ENCODE results near the gene MOV10. TPM values are rescaled to one million over a fixed set of nuclear protein-coding genes. Genes with fewer than 3 reads are reported as not detected.

The MOV10 gene
- total RNA-seq, 2 donors from 2014 or later: 47.0 to 169 TPM

DNA sequence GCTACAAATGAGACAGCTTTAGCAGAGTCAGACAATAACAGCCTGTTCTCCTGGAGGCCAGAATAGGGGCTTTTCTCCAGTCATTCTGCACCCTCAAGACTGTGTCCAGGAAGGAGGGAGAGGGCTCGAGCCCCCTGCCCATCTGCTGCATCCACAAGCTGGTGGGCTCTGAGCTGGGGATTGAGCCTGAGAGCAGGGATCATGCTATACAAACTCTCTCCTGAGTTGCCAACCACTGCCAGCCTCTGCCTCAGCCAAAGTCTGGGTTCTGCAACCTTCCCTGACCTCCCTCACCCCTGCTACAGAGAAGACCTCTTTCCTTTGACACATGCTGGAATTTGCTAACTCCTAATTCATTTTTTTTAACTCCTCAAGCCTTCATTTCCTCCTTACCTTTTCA, 55.5 kb downstream of the MOV10 start:
- intact Hi-C loops (cut with DNase I): no loop called here
- H3K36me3 ChIP-seq: no peaks in the 10 kb centered on the region
- H3K9me3 ChIP-seq: no peaks in the 10 kb centered on the region
- no peak overlapping the region for H3K27ac ChIP-seq
- H3K4me1 ChIP-seq (replicated peaks): no peaks in the 10 kb centered on the region
- no peak for DNase-seq (ENCODE audit: low spot score)
- no peak overlapping the region for H3K4me3 ChIP-seq
- 86% methylated on average over 1 of the region's 1 CpG for WGBS
- no peak for TF ChIP-seq POLR2A (IDR thresholded peaks at IDR 0.05)
- TF ChIP-seq, protein P1, sequence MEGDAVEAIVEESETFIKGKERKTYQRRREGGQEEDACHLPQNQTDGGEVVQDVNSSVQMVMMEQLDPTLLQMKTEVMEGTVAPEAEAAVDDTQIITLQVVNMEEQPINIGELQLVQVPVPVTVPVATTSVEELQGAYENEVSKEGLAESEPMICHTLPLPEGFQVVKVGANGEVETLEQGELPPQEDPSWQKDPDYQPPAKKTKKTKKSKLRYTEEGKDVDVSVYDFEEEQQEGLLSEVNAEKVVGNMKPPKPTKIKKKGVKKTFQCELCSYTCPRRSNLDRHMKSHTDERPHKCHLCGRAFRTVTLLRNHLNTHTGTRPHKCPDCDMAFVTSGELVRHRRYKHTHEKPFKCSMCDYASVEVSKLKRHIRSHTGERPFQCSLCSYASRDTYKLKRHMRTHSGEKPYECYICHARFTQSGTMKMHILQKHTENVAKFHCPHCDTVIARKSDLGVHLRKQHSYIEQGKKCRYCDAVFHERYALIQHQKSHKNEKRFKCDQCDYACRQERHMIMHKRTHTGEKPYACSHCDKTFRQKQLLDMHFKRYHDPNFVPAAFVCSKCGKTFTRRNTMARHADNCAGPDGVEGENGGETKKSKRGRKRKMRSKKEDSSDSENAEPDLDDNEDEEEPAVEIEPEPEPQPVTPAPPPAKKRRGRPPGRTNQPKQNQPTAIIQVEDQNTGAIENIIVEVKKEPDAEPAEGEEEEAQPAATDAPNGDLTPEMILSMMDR (IDR thresholded peaks at IDR 0.05): no peak
- TF ChIP-seq POLR2AphosphoS5 (IDR thresholded peaks at IDR 0.05): no peak
- H3K27me3 ChIP-seq (replicated peaks; ENCODE audit: insufficient read depth): no peaks in the 10 kb centered on the region

DNA sequence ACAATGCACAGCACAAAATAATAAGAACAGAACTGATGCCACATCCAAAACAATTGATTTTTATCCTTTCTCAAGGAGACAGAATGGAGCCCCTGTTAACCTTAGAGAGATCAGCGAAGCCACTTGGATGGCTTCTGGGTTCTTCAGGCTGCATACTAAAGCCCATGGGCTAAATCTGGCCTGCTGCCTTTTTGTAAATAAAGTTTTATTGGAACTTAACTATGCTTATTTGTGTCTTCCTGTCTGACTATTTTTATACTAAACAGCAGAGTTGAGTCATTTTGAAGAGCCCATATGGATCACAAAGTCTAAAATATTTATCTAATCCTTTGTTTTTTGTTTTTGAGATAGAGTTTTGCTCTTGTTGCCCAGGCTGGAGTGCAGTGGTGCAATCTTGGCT, 57.0 kb downstream of the MOV10 start:
- Histone ChIP-seq H3K4me3 (no peak overlapping the region), H3K36me3 (no peaks in the 10 kb centered on the region), H3K4me1 (replicated peaks) (no peaks in the 10 kb centered on the region), H3K27me3 (replicated peaks; ENCODE audit: insufficient read depth) (no peaks in the 10 kb centered on the region), H3K27ac (no peak overlapping the region), H3K9me3 (no peaks in the 10 kb centered on the region)
- intact Hi-C loops (cut with DNase I): no loop called here
- TF ChIP-seq POLR2AphosphoS5 (IDR thresholded peaks at IDR 0.05): no peak
- TF ChIP-seq POLR2A (IDR thresholded peaks at IDR 0.05): no peak
- TF ChIP-seq, protein P1 (IDR thresholded peaks at IDR 0.05): no peak
- WGBS: 93% methylated on average over 1 of the region's 1 CpG
- no peak for DNase-seq (ENCODE audit: low spot score)

DNA sequence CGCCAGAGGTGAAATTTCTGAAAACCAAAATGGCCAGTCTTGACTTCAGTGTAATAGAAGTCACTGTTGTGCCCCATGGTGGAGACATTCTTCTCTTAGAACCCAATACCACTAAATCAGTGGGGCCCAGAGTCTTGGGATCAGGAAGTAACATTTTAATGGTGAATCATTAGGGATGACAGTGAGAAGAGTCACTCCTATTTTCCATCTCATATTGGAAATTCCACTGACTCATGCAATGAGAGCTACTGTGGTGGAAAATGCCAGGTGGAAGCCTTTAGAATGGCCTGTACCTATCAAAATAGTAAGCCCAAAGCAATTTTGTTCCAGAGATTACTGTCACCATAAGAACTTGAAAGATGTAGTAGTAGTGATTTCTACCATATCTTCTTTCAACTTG, 61.3 kb downstream of the MOV10 start:
- no peaks in the 10 kb centered on the region for H3K27me3 ChIP-seq (replicated peaks; ENCODE audit: insufficient read depth)
- no peaks in the 10 kb centered on the region for H3K36me3 ChIP-seq
- intact Hi-C loops (cut with DNase I): no loop called here
- H3K4me1 ChIP-seq (replicated peaks): no peaks in the 10 kb centered on the region
- WGBS: 96% methylated on average over 1 of the region's 1 CpG
- no peaks in the 10 kb centered on the region for H3K9me3 ChIP-seq
- no peak overlapping the region for H3K27ac ChIP-seq
- TF ChIP-seq POLR2AphosphoS5 (IDR thresholded peaks at IDR 0.05) (no peak), POLR2A (IDR thresholded peaks at IDR 0.05) (no peak)
- TF ChIP-seq, protein P1 (IDR thresholded peaks at IDR 0.05): no peak
- H3K4me3 ChIP-seq: no peak overlapping the region
- DNase-seq (ENCODE audit: low spot score): no peak

DNA sequence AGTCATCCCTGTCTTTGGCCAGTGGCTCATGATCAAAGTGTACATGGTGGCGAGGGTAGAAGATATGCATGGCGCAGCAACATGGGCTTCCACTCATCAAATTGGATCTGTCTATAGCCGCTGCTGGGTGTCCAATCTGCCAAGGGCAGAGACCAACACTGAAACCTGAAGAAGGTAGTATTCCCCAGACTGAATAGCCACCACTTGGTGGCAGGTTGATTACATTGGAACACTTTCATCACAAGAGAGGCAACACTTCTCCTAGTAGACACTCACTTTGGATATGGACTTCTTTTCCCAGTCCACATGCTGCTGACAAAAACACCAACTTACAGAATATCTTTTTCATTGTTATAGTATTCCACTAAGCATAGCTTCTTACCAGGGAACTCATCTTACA, 63.1 kb downstream of the MOV10 start:
- no peaks in the 10 kb centered on the region for H3K27me3 ChIP-seq (replicated peaks; ENCODE audit: insufficient read depth)
- TF ChIP-seq, protein P1 (IDR thresholded peaks at IDR 0.05): no peak
- TF ChIP-seq POLR2A (IDR thresholded peaks at IDR 0.05) (no peak), POLR2AphosphoS5 (IDR thresholded peaks at IDR 0.05) (no peak)
- intact Hi-C loops (cut with DNase I): no loop called here
- no peak overlapping the region for H3K27ac ChIP-seq
- H3K36me3 ChIP-seq: no peaks in the 10 kb centered on the region
- no peak overlapping the region for H3K4me3 ChIP-seq
- WGBS: 96% methylated on average over 3 of the region's 3 CpGs
- H3K4me1 ChIP-seq (replicated peaks): no peaks in the 10 kb centered on the region
- DNase-seq (ENCODE audit: low spot score): no peak
- no peaks in the 10 kb centered on the region for H3K9me3 ChIP-seq

DNA sequence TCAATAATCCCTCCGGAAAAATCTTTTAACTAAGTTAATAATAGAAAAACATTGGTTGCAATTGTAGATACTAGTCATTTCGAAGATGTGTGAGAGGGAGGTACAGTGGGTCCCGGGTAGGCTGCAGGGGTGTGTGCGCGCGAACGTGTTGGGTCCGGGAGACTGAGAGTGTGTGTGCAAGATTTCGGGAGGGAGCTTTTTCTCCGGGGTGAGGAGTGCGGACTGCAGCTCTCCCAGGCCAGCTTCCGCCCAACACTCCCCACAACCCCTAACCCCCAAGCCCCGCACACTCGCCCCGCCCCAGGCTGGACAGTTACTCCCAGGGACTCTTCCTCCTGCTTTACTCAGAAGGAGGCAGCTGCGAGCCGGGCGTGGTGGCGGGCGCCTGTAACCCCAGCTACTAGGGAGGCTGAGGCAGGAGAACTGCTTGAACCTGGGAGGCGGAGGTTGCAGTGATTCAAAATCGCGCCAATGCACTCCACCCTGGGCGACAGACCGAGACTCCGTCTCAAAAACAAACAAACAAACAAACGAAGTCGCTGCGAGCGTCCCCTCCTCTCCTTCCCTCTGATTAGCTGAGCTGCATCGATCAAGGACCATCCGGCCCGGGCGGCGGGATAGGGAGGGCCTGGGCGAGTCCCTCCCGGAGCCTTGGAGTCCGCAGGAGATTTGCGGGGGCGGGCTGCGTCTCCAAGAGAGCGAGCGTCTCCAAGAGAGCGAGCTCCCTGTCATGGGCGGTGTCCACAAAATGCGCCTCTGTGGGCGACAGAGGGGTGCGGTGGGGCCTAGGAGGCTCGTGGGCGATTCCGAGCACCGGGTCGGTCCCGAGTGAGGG, 68.9 kb downstream of the MOV10 start:
- Histone ChIP-seq H3K27ac (no peak overlapping the region), H3K36me3 (no peaks in the 10 kb centered on the region), H3K4me3 (peak overlapping the region in 1 of 2 donors; percentile 3), H3K9me3 (no peaks in the 10 kb centered on the region), H3K4me1 (replicated peaks) (no peaks in the 10 kb centered on the region), H3K27me3 (replicated peaks; ENCODE audit: insufficient read depth) (peaks cover 6% of the 10 kb centered on the region)
- TF ChIP-seq POLR2A (IDR thresholded peaks at IDR 0.05): no peak
- TF ChIP-seq, protein P1 (IDR thresholded peaks at IDR 0.05): no peak
- TF ChIP-seq POLR2AphosphoS5 (IDR thresholded peaks at IDR 0.05): no peak
- no peak for DNase-seq (ENCODE audit: low spot score)
- intact Hi-C loops (cut with DNase I): no loop called here
- WGBS: 35% methylated on average over 54 of the region's 54 CpGs
